Smooth muscle cell (in vitro differentiated cells): Measurements from ENCODE around the gene RNF157. TPM values are rescaled to one million over a fixed set of nuclear protein-coding genes. Genes with fewer than 3 reads are reported as not detected.

Experiments
- DNase-seq: peaks from one replicate; lab custom pipeline; 2025; ENCODE audit not compliant: unreplicated experiment; lab: John Stamatoyannopoulos, UW
- H2AFZ ChIP-seq: fragments of 200-600 bp; sonication (generic); 2 replicates; pipeline ENCODE4 v1.6.0; 2016; ENCODE audit warnings: antibody characterized with exemption, low read depth, mild to moderate bottlenecking
- H3F3A ChIP-seq: fragments of 200-600 bp; sonication (generic); 2 replicates; pipeline ENCODE4 v1.6.0; 2017; ENCODE audit warnings: antibody characterized with exemption, low read depth
- H3K27ac ChIP-seq: fragments of 200-600 bp; sonication (generic); 2 replicates; pipeline ENCODE4 v1.5.1; 2016; ENCODE audit warnings: low read depth, mild to moderate bottlenecking
- H3K27me3 ChIP-seq: fragments of 200-600 bp; sonication (generic); 2 replicates; pipeline ENCODE4 v1.6.1; 2016; ENCODE audit warnings: low read depth, mild to moderate bottlenecking
- H3K36me3 ChIP-seq: fragments of 200-600 bp; sonication (generic); 2 replicates; pipeline ENCODE4 v1.5.1; 2016; ENCODE audit warnings: low read depth
- H3K4me1 ChIP-seq: fragments of 200-600 bp; sonication (generic); 2 replicates; pipeline ENCODE4 v1.5.1; 2016; ENCODE audit warnings: low read depth
- H3K4me2 ChIP-seq: fragments of 200-600 bp; sonication (generic); 2 replicates; pipeline ENCODE4 v1.6.0; 2016; ENCODE audit warnings: mild to moderate bottlenecking
- H3K4me3 ChIP-seq: fragments of 200-600 bp; sonication (generic); 2 replicates; pipeline ENCODE4 v1.5.1; 2016; ENCODE audit warnings: mild to moderate bottlenecking
- H3K79me2 ChIP-seq: fragments of 200-600 bp; sonication (generic); 2 replicates; pipeline ENCODE4 v1.6.0; 2016; ENCODE audit warnings: low read depth, mild to moderate bottlenecking
- H3K9ac ChIP-seq: fragments of 200-600 bp; sonication (generic); 2 replicates; pipeline ENCODE4 v1.6.0; 2016; ENCODE audit warnings: low read depth
- H3K9me3 ChIP-seq: fragments of 200-600 bp; sonication (generic); replicated peaks from 2 replicates; pipeline ENCODE4 v1.5.1; 2016; ENCODE audit warnings: low read depth
- H4K20me1 ChIP-seq: fragments of 200-600 bp; sonication (generic); 2 replicates; pipeline ENCODE4 v1.6.0; 2016; ENCODE audit warnings: low read depth
- CTCF ChIP-seq: fragments of 200-600 bp; sonication (generic); IDR thresholded peaks from 2 replicates; pipeline ENCODE4 v1.5.1; 2017; ENCODE audit warnings: borderline replicate concordance, mild to moderate bottlenecking, antibody characterized with exemption; ENCODE audit not compliant: insufficient read depth, poor library complexity, severe bottlenecking
- WGBS: methylation state at CpG from one replicate; pipeline ENCODE4 v1.1.7; 2016; ENCODE audit warnings: low lambda C conversion rate; 5-methylcytosine and 5-hydroxymethylcytosine counted together
- polyA plus RNA-seq: library from polyadenylated mRNA; unstranded; fragments of >200 nt; fragmentation: Nextera tagmentation; extraction: Ambion mirVana; gene quantifications from 2 replicates; pipeline ENCODE4 v1.2.1, GENCODE V29; 2016
- total RNA-seq: library from RNA; depleted of rRNA; stranded (reverse); fragments of >200 nt; gene quantifications from 2 replicates; pipeline ENCODE4 v1.2.3, GENCODE V29; 2014

RNF157 gene
- total and polyA plus RNA-seq, 2 experiments from 2014 or later: 0.09 to 0.63 TPM

DNA sequence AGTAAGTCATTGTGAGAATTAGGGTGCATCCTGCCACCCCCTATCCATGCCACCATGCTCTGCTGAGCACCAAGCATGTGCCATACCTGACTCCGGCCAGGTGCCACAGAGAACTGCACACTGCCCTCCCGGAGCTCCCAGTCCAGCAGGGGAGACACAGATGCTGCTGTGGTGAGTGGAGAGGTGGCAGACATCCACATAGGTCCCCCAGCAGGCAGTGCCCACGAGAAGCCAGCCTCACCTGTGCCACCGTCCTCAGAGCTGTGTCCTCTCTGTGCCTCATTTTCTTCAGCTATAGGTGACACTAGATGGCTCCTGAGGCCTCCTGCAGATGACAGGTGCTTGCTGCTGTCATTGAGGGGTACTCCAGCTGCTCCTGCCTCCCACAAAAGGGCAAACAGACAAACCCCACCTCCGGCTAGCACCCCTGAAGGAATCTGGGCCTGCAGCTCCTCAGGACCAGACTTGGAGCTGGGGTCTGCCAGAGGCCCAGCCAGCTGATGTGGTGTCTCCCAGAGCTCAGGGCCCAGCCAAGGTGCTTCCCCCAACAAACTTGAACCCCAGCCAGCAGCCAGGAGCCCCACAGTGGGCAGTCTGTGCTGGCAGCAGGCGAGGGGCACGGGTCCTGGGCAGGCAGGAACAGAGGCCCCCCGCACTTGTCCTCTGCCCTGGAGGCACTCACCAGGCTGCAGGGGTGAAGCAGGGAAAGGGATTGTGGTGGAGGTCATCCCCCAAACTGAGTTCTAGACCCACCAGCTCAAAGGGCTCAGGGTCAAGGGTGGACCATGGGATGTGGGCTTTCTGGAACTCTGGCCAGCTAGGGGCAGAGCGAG is 116.3 kb downstream of the RNF157 start:
- Histone ChIP-seq H3K4me1 (no peaks in the 10 kb centered on the region), H3K36me3 (no peaks in the 10 kb centered on the region), H3K27ac (no peak overlapping the region), H3K9ac (no peak overlapping the region), H3K27me3 (peaks cover 6% of the 10 kb centered on the region), H3K9me3 (no peaks in the 10 kb centered on the region), H3K79me2 (no peaks in the 10 kb centered on the region), H3F3A (no peaks in the 10 kb centered on the region), H3K4me2 (no peak overlapping the region), H2AFZ (no peak overlapping the region), H4K20me1 (no peaks in the 10 kb centered on the region), H3K4me3 (no peak overlapping the region)
- no peak for TF ChIP-seq CTCF
- DNase-seq: no peak
- whole genome bisulfite sequencing: 70% methylated on average over 9 of the region's 9 CpGs

DNA sequence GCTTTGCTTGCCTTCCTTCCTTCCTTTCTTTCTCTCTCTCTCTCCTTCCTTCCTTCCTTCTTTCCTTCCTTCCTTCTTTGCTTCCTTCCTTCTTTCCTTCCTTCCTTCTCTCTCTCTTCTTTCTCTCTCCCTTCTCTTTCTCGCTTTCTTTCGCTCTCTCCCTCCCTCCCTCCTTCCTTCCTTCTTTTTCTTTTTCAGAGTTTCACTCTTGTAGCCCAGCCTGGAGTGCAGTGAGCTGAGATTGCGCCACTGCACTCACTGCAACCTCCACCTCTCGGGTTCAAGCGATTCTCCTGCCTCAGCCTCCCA is 117.1 kb downstream of the RNF157 start:
- DNase-seq: no peak
- H3K27ac ChIP-seq: no peak overlapping the region
- H3K4me1 ChIP-seq: no peaks in the 10 kb centered on the region
- H3K4me3 ChIP-seq: no peak overlapping the region
- H4K20me1 ChIP-seq: no peaks in the 10 kb centered on the region
- no peaks in the 10 kb centered on the region for H3F3A ChIP-seq
- no peak overlapping the region for H2AFZ ChIP-seq
- 95% methylated on average over 4 of the region's 5 CpGs for WGBS
- H3K27me3 ChIP-seq: peaks cover 6% of the 10 kb centered on the region
- H3K79me2 ChIP-seq: no peaks in the 10 kb centered on the region
- no peak overlapping the region for H3K9ac ChIP-seq
- no peaks in the 10 kb centered on the region for H3K9me3 ChIP-seq
- H3K4me2 ChIP-seq: no peak overlapping the region
- H3K36me3 ChIP-seq: no peaks in the 10 kb centered on the region
- TF ChIP-seq CTCF: no peak

GRCh38 chr17:76122431-76123190 is 117.7 kb downstream of the RNF157 start:
- no peak overlapping the region for H3K27ac ChIP-seq
- no peak for TF ChIP-seq CTCF
- no peaks in the 10 kb centered on the region for H3K36me3 ChIP-seq

More at GRCh38 chr17:76122431-76123190, 117.7 kb downstream of the RNF157 start:
- H2AFZ ChIP-seq: no peak overlapping the region
- no peak for DNase-seq
- no peaks in the 10 kb centered on the region for H3K9me3 ChIP-seq
- H4K20me1 ChIP-seq: no peaks in the 10 kb centered on the region
- H3F3A ChIP-seq: no peaks in the 10 kb centered on the region
- H3K4me3 ChIP-seq: no peak overlapping the region
- H3K79me2 ChIP-seq: no peaks in the 10 kb centered on the region
- no peak overlapping the region for H3K9ac ChIP-seq
- WGBS: 90% methylated on average over 24 of the region's 24 CpGs
- no peak overlapping the region for H3K4me2 ChIP-seq
- H3K4me1 ChIP-seq: no peaks in the 10 kb centered on the region
- peaks cover 6% of the 10 kb centered on the region for H3K27me3 ChIP-seq
